ENCODE data around the gene TMPRSS13. TPM values are rescaled to one million over a fixed set of nuclear protein-coding genes. Genes with fewer than 3 reads are reported as not detected.

TMPRSS13 gene
- polyA plus RNA-seq, 2 of the 4 experiments (the other 2 are of a cell fraction) = not detected

DNA sequence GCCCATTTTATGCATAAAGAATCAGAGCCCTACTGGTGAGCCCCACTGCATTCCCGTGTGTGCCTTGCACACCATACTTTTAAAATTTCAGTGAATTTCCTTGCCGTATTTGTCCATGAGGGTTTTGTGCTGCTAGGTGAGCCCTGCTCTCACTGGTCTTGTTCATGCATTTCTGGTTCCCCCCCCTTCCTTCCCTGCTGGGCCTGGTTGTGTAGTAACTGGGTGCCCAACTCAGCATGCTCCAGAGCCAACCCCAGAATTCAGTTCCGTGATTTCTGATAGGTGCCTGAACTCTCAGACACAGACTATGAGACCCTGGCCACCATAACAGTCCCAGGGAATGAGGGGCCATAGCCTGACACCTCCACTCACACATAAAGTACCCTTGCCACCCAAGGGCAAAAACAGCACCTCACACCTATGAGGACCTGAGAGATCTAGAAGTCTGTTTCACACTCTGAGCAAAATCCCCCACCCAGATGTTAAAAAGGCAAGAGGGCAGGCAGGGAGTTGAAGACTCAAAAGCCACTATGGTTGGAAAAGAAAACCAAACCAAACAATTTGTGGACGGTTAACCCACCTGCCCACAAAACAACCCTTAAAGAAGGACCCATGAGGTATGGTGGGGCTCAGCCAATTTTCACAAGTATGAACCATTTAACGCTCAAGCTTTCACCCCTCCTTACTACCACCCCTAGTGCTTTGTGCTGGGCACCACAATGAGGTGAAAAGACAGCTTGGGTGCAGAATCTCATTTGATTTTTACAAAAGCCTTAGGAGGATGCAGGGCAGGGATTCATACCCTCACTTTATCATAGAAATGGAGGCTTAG, 40.2 kb upstream of the TMPRSS13 start:
- WGBS (ENCODE audit: missing lambda C conversion rate) = 78% methylated on average over 5 of the region's 5 CpGs
- Histone ChIP-seq H3K4me2 (no peak overlapping the region), H3K27ac (no peak overlapping the region), H3K9me3 (no peaks in the 10 kb centered on the region), H3K4me1 (peaks cover 9% of the 10 kb centered on the region; the same call in 1 of the 3 replicates), H3K4me3 (no peak overlapping the region)
- DNase-seq (ENCODE audit: low read depth in 1 of 2, low spot score in 1 of 2) (no peak), FAIRE-seq (no peak), ATAC-seq (no peak)
- CTCF ChIA-PET = interaction anchor here (1.0 kb wide), 1 partner anchor 13 kb away, joined by 3 read pairs; no protein-coding TSS in a partner anchor
- TF ChIP-seq KDM1A (IDR thresholded peaks at IDR 0.05; ENCODE audit: low read depth) (no peak), EHF (CRISPR knock-in tag; IDR thresholded peaks at IDR 0.05) (no peak), HOXB13 (CRISPR knock-in tag; IDR thresholded peaks at IDR 0.05; ENCODE audit: low read depth) (no peak), FOSB (CRISPR knock-in tag; IDR thresholded peaks at IDR 0.05) (no peak), ZFP36 (IDR thresholded peaks at IDR 0.05; ENCODE audit: borderline replicate concordance, partially characterized antibody) (no peak), ZC3H11A (IDR thresholded peaks at IDR 0.05) (no peak)
- TF ChIP-seq, protein P1, sequence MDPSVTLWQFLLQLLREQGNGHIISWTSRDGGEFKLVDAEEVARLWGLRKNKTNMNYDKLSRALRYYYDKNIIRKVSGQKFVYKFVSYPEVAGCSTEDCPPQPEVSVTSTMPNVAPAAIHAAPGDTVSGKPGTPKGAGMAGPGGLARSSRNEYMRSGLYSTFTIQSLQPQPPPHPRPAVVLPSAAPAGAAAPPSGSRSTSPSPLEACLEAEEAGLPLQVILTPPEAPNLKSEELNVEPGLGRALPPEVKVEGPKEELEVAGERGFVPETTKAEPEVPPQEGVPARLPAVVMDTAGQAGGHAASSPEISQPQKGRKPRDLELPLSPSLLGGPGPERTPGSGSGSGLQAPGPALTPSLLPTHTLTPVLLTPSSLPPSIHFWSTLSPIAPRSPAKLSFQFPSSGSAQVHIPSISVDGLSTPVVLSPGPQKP (IDR thresholded peaks at IDR 0.05; ENCODE audit: low read depth, low read length) = no peak
- POLR2A ChIA-PET = no interaction called here

DNA sequence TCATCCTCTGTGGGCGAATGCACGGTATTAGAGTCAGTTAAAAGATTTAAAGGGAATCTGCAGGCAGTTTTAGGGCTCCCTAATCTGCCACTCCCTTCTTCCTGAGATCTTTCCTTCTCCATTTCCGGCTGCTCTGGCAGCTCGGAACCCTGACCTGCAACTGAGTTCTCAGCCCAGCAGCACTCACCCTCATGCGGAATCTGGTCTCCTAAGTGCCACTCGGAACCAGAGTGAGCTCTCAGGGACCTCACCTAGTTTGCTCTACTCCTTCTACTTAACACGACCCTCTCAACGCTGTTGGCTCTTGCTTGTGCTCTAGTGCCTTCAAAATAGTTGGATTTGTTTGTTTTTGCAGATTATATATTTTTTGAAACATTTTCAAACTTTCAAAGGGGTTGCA, 37.7 kb upstream of the TMPRSS13 start:
- FAIRE-seq = no peak
- no peak for ATAC-seq

DNA sequence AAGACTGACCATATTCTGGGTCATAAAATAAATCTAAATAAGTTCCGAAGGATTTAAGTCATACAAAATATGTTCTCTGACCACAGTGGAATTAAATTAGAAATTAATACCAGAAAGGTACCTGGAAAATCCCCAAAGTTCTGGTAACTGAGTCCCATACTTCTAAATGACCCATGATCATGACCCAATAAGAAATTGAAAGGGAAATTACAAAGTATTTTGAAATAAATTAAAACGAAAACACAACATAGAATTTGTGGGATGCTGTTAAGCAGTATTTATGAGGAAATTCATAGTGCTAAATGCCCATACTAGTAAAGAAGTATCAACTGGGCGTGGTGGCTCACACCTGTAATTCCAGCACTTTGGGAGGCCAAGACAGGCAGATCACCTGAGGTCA, 33.6 kb upstream of the TMPRSS13 start:
- POLR2A ChIA-PET = no interaction called here

More for the DNA sequence above, 37.7 kb upstream of the TMPRSS13 start:
- TF ChIP-seq POLR2A (IDR thresholded peaks at IDR 0.05; ENCODE audit: low read length) = no peak
- no peak for TF ChIP-seq JUN (IDR thresholded peaks at IDR 0.05)
- no peak for TF ChIP-seq CHD2 (IDR thresholded peaks at IDR 0.05; ENCODE audit: low read length, partially characterized antibody)
- TF ChIP-seq, protein P2, sequence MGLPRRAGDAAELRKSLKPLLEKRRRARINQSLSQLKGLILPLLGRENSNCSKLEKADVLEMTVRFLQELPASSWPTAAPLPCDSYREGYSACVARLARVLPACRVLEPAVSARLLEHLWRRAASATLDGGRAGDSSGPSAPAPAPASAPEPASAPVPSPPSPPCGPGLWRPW (IDR thresholded peaks at IDR 0.05) = no peak
- no peak for TF ChIP-seq FOXS1 (CRISPR knock-in tag; IDR thresholded peaks at IDR 0.05)
- TF ChIP-seq RAD21 (conservative IDR thresholded peaks at IDR 0.05 in 1 of 2, IDR thresholded peaks at IDR 0.05 in 1 of 2) = no peak
- TF ChIP-seq, protein P1 (IDR thresholded peaks at IDR 0.05; ENCODE audit: low read depth, low read length) = no peak
- no peak for TF ChIP-seq TFCP2L1 (CRISPR knock-in tag; IDR thresholded peaks at IDR 0.05)
- no peak for TF ChIP-seq RARB (CRISPR knock-in tag; IDR thresholded peaks at IDR 0.05)
- no peak for TF ChIP-seq SMC3 (IDR thresholded peaks at IDR 0.05)
- TF ChIP-seq NR3C1 (IDR thresholded peaks at IDR 0.05) = no peak
- no peaks in the 10 kb centered on the region for H3K9me3 ChIP-seq
- no peak overlapping the region for H3K4me2 ChIP-seq
- ChIA-PET CTCF (interaction anchor here (1.0 kb wide), 1 partner anchor 123 kb away, joined by 3 read pairs; no protein-coding TSS in a partner anchor), POLR2A (no interaction called here)
- no peak for DNase-seq (ENCODE audit: low read depth in 1 of 2, low spot score in 1 of 2)
- no peak overlapping the region for H3K4me3 ChIP-seq
- H3K4me1 ChIP-seq = no peaks in the 10 kb centered on the region
- WGBS (ENCODE audit: missing lambda C conversion rate) = 55% methylated on average over 8 of the region's 8 CpGs
- H3K27ac ChIP-seq = no peak overlapping the region

More for the DNA sequence above, 33.6 kb upstream of the TMPRSS13 start:
- ATAC-seq (no peak), DNase-seq (ENCODE audit: low read depth in 1 of 2, low spot score in 1 of 2) (no peak), FAIRE-seq (no peak)
- H3K4me3 ChIP-seq = no peak overlapping the region
- CTCF ChIA-PET = interaction anchor here (0.6 kb wide), 1 partner anchor 576 kb away, joined by 3 read pairs; no protein-coding TSS in a partner anchor
- H3K4me1 ChIP-seq = no peaks in the 10 kb centered on the region
- H3K4me2 ChIP-seq = no peak overlapping the region
- 66% methylated on average over 3 of the region's 3 CpGs for WGBS (ENCODE audit: missing lambda C conversion rate)
- no peak overlapping the region for H3K27ac ChIP-seq
- TF ChIP-seq HOXB13 (CRISPR knock-in tag; IDR thresholded peaks at IDR 0.05; ENCODE audit: low read depth) = no peak
- no peak for TF ChIP-seq SMC3 (IDR thresholded peaks at IDR 0.05)
- TF ChIP-seq CBX8 (IDR thresholded peaks at IDR 0.05) = no peak
- TF ChIP-seq, protein P3, sequence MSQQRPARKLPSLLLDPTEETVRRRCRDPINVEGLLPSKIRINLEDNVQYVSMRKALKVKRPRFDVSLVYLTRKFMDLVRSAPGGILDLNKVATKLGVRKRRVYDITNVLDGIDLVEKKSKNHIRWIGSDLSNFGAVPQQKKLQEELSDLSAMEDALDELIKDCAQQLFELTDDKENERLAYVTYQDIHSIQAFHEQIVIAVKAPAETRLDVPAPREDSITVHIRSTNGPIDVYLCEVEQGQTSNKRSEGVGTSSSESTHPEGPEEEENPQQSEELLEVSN (IDR thresholded peaks at IDR 0.05; ENCODE audit: borderline replicate concordance, low read depth) = no peak
- TF ChIP-seq ESRRA (IDR thresholded peaks at IDR 0.05; ENCODE audit: borderline replicate concordance, low read length) = no peak
- no peak for TF ChIP-seq CHD4 (IDR thresholded peaks at IDR 0.05; ENCODE audit: borderline replicate concordance)
- no peak for TF ChIP-seq POLR2A (IDR thresholded peaks at IDR 0.05; ENCODE audit: low read length)
- no peak for TF ChIP-seq CEBPB (IDR thresholded peaks at IDR 0.05)
- no peak for TF ChIP-seq EP300 (IDR thresholded peaks at IDR 0.05)
- TF ChIP-seq ZC3H11A (IDR thresholded peaks at IDR 0.05) = no peak
- TF ChIP-seq ZSCAN20 (CRISPR knock-in tag; IDR thresholded peaks at IDR 0.05) = no peak
- TF ChIP-seq, protein P4, sequence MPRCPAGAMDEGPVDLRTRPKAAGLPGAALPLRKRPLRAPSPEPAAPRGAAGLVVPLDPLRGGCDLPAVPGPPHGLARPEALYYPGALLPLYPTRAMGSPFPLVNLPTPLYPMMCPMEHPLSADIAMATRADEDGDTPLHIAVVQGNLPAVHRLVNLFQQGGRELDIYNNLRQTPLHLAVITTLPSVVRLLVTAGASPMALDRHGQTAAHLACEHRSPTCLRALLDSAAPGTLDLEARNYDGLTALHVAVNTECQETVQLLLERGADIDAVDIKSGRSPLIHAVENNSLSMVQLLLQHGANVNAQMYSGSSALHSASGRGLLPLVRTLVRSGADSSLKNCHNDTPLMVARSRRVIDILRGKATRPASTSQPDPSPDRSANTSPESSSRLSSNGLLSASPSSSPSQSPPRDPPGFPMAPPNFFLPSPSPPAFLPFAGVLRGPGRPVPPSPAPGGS (IDR thresholded peaks at IDR 0.05) = no peak
- TF ChIP-seq, protein P5, sequence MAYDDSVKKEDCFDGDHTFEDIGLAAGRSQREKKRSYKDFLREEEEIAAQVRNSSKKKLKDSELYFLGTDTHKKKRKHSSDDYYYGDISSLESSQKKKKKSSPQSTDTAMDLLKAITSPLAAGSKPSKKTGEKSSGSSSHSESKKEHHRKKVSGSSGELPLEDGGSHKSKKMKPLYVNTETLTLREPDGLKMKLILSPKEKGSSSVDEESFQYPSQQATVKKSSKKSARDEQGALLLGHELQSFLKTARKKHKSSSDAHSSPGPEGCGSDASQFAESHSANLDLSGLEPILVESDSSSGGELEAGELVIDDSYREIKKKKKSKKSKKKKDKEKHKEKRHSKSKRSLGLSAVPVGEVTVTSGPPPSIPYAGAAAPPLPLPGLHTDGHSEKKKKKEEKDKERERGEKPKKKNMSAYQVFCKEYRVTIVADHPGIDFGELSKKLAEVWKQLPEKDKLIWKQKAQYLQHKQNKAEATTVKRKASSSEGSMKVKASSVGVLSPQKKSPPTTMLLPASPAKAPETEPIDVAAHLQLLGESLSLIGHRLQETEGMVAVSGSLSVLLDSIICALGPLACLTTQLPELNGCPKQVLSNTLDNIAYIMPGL (CRISPR knock-in tag; IDR thresholded peaks at IDR 0.05; ENCODE audit: borderline replicate concordance) = no peak
- TF ChIP-seq FOSB (CRISPR knock-in tag; IDR thresholded peaks at IDR 0.05) = no peak
- H3K9me3 ChIP-seq = no peaks in the 10 kb centered on the region

Data from A549 (cell line).